ENCODE results near the gene SMTNL1. TPM values are rescaled to one million over a fixed set of nuclear protein-coding genes. Genes with fewer than 3 reads are reported as not detected.

SMTNL1 gene, protein sequence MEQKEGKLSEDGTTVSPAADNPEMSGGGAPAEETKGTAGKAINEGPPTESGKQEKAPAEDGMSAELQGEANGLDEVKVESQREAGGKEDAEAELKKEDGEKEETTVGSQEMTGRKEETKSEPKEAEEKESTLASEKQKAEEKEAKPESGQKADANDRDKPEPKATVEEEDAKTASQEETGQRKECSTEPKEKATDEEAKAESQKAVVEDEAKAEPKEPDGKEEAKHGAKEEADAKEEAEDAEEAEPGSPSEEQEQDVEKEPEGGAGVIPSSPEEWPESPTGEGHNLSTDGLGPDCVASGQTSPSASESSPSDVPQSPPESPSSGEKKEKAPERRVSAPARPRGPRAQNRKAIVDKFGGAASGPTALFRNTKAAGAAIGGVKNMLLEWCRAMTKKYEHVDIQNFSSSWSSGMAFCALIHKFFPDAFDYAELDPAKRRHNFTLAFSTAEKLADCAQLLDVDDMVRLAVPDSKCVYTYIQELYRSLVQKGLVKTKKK
- not detected for total RNA-seq

DNA sequence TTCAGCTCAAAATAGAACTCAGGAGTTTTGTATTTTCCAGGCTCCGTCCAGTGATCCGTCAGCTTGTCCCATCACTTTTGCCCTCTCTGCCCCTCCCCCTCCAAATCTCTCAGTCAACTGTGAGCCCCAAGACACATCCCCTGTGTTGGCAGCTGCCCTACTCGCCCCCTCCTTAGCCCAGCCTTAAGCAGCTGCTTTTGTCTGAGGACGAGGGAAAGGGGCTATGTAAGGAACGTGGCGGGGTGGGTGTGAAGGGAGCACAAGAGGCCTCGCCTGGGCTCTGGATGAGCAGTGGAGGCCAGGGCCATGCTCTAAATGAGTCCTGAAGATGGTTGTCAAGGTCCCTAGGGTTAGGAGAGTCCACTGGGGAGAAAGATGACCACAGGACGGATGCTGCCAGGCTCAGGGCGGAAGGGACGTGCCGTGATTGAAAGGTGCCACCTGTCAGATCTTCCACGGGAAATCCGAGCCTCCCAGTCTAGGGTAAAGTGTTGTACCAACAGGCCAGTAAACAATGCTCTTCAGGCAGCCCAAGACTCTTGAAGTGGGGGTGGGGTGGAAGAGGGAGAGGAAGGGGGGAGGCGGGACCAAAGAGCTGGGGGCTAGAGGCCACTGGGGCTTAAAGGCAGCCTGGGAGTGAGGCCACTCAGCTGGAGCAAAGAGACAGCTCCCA lies at the start of gene SMTNL1:
Gene SMTNL1, plus strand, starts transcription at position 649 of the 673 bp plus-strand sequence. CDS start 5,048 bp downstream, outside the sequence.
- DNase-seq = no peak
- H3K4me1 ChIP-seq = no peaks in the 10 kb centered on the region
- TF ChIP-seq, protein P1, sequence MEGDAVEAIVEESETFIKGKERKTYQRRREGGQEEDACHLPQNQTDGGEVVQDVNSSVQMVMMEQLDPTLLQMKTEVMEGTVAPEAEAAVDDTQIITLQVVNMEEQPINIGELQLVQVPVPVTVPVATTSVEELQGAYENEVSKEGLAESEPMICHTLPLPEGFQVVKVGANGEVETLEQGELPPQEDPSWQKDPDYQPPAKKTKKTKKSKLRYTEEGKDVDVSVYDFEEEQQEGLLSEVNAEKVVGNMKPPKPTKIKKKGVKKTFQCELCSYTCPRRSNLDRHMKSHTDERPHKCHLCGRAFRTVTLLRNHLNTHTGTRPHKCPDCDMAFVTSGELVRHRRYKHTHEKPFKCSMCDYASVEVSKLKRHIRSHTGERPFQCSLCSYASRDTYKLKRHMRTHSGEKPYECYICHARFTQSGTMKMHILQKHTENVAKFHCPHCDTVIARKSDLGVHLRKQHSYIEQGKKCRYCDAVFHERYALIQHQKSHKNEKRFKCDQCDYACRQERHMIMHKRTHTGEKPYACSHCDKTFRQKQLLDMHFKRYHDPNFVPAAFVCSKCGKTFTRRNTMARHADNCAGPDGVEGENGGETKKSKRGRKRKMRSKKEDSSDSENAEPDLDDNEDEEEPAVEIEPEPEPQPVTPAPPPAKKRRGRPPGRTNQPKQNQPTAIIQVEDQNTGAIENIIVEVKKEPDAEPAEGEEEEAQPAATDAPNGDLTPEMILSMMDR (IDR thresholded peaks at IDR 0.05) = no peak
- TF ChIP-seq POLR2A (IDR thresholded peaks at IDR 0.05) = no peak
- ATAC-seq = no peak
- H3K27ac ChIP-seq = no peak within 1 kb of the TSS
- H3K36me3 ChIP-seq (replicated peaks in 1 of 2; ENCODE audit: insufficient read depth in 1 of 2, low read depth in 2 of 2) = no peaks in the 10 kb centered on the region
- H3K27me3 ChIP-seq = no peaks in the 10 kb centered on the region
- intact Hi-C loops (cut with DNase I) = no loop called here
- no peaks in the 10 kb centered on the region for H3K9me3 ChIP-seq
- 66 to 72% methylated on average over 14 of the region's 14 CpGs for WGBS, 2 donors
- H3K4me3 ChIP-seq = no peak within 1 kb of the TSS

DNA sequence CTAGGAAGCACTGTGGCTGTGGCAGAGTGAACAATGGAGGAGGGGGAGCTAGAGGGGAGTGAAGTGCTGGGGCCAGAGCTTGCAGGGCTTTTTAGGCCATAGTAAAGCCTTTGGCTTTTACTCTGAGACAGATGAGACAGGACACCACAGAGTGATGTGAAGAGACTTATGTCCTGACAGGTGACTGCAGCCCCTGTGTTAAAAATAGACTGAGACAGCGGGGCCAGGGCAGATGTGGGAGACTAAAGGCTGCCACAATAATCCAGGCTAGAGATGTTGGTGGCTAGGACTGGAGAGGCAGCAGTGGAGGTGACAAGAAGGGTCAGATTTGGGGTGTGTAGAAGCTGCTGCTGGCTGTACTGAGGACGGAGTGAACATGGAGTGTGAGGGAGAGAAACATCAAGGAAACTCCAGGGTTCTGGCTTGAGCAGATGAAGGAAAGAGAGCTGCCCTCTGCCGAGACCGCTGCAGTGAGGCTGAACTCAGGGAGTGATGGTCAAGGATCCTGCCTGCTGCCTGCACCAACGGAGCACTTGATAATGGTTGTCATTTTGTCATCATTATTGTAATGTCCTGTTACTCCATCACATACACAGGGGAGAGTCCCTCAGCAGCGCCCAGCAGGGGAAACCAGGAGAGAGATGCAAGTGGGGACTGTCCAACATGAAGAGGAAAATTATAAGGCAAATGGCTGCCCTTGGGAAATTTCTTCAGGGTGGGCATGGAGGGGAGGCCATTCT lies 49.3 kb upstream of the SMTNL1 start:
- no peak overlapping the region for H3K27ac ChIP-seq
- 78 to 80% methylated on average over 6 of the region's 6 CpGs for WGBS, 2 donors

DNA sequence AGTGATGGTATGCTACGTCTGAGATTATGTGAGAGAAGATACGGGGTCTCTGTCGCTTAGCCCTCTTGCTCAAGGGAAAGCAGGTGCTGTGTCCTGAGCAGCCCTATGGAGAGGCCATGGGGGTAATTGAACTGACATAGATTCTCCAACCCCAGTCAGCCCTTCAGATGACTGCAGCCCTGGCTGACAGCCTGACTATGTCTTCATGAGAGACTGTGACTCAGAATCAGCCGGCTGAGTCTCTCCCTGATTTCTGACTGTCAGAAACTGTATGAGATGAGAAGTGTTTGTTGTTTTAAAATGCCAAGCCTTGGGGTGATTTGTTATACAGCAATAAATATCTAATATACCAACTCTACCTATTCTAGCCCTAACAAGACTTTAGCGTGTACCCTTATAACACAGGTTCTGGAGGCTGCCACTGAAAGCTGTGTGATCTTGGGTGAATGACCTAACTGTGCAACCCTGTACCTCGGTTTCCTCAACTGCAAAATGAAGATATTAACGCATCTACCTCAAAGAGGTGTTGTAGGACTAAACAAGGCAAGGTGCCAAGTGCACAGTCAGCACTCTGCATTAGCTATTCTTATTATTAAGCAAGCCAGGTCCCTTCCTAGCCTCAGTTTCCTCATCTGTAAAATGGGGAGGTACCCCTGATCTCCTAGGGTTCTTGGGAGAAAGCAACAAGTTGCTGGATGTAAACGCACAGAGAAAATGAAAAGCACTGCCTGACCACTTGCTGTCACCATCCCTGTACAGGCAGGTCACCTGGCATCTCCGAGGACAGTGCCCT lies 46.7 kb upstream of the SMTNL1 start:
- ATAC-seq = no peak
- no peak for TF ChIP-seq POLR2A (IDR thresholded peaks at IDR 0.05)
- TF ChIP-seq, protein P1 (IDR thresholded peaks at IDR 0.05) = no peak
- H3K4me1 ChIP-seq = peaks cover 27% of the 10 kb centered on the region
- no peak overlapping the region for H3K4me3 ChIP-seq
- no peaks in the 10 kb centered on the region for H3K27me3 ChIP-seq
- WGBS, 2 donors = 79 to 82% methylated on average over 9 of the region's 9 CpGs
- intact Hi-C loops (cut with DNase I) = no loop called here
- H3K9me3 ChIP-seq = peaks cover 0 to 2% (median 0%) of the 10 kb centered on the region in 3 donors
- H3K27ac ChIP-seq = no peak overlapping the region
- H3K36me3 ChIP-seq (replicated peaks in 1 of 2; ENCODE audit: insufficient read depth in 1 of 2, low read depth in 2 of 2) = peaks cover 4 to 17% of the 10 kb centered on the region in 2 donors
- DNase-seq = peak in 1 of 4 donors; percentile 8

More for the DNA sequence above, 49.3 kb upstream of the SMTNL1 start:
- Histone ChIP-seq H3K36me3 (replicated peaks in 1 of 2; ENCODE audit: insufficient read depth in 1 of 2, low read depth in 2 of 2) (peaks cover 6 to 30% of the 10 kb centered on the region in 2 donors), H3K27me3 (no peaks in the 10 kb centered on the region), H3K9me3 (no peaks in the 10 kb centered on the region), H3K4me3 (no peak overlapping the region), H3K4me1 (peaks cover 8% of the 10 kb centered on the region)
- DNase-seq (no peak), ATAC-seq (no peak)
- TF ChIP-seq POLR2A (IDR thresholded peaks at IDR 0.05) = no peak
- TF ChIP-seq, protein P1 (IDR thresholded peaks at IDR 0.05) = no peak
- intact Hi-C loops (cut with DNase I) = loop anchor here (5.0 kb wide), 1 partner anchor 39 kb away; no protein-coding TSS in a partner anchor

DNA sequence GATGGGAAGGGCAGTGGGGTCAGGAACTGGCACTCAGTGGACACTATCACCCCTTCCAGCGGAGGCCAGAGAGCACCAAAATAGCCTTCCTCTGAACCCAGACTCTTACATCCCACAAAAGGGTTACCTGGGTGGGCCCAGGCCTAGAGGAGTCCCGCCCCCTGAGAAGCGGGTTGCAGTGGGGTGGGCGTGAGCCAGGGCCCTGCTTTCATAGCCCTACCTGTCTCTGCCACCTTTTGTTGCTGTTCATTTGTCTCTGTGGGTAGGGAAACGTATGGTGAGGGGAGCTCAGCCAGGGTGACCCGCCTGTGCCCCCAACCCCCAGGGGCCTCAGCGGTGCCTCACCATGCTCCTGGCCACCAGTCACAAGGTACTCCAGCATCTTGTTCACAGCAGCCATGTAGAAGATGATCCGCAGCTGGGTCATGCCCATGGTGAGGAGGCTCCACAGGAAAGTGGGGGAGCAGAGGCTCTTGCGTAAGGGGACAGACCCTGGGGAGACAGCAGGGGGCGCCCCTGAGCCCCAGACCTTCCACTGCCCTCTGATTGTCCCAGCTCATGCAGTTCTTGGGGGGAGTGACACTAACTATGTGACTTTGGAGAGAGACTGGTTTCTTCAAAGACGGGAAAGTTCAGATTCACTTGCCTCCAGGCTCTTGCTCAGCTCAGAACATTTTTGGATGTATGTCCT lies 45.9 kb upstream of the SMTNL1 start:
- ATAC-seq = no peak

More for the DNA sequence above, 45.9 kb upstream of the SMTNL1 start:
- intact Hi-C loops (cut with DNase I) = no loop called here
- DNase-seq = peak in 3 of 4 donors; percentile 41 to 62 (median 56)
- 80 to 87% methylated on average over 9 to 11 of the region's 11 CpGs for WGBS, 2 donors
- H3K4me3 ChIP-seq = no peak overlapping the region
- H3K27me3 ChIP-seq = no peaks in the 10 kb centered on the region
- H3K9me3 ChIP-seq = peaks cover 0 to 2% (median 0%) of the 10 kb centered on the region in 3 donors
- peaks cover 36% of the 10 kb centered on the region for H3K4me1 ChIP-seq
- H3K36me3 ChIP-seq (replicated peaks in 1 of 2; ENCODE audit: insufficient read depth in 1 of 2, low read depth in 2 of 2) = peaks cover 0 to 14% of the 10 kb centered on the region in 2 donors
- no peak for TF ChIP-seq POLR2A (IDR thresholded peaks at IDR 0.05)
- TF ChIP-seq, protein P1 (IDR thresholded peaks at IDR 0.05) = peak; percentile 29 to 55 (median 48)
- no peak overlapping the region for H3K27ac ChIP-seq

Data from body of pancreas (tissue), 4 donors.